Left lung (tissue), 10 donors: ENCODE data around the gene JARID2. TPM values are rescaled to one million over a fixed set of nuclear protein-coding genes. Genes with fewer than 3 reads are reported as not detected.

Source experiments
- ATAC-seq: fragments of 200-7000 bp; cut with Tn5 transposase; one replicate; pipeline ENCODE4 v1.9.1; 2020; ENCODE audit warnings: moderate library complexity
- DNase-seq, 4 donors: peaks; one replicate each; pipeline ENCODE4 v3.0.0-alpha.2; 2013 to 2020
- H3K27ac ChIP-seq, 2 donors: fragments of 200-600 bp; sonication (generic) in 1 of 2; one replicate each; pipeline versions ENCODE4 v1.5.0 to v1.8.0; 2020 to 2021
- H3K27me3 ChIP-seq, 2 donors: fragments of 200-600 bp; sonication (generic) in 1 of 2; one replicate each; pipeline versions ENCODE4 v1.5.0 to v1.8.0; 2020 to 2021
- H3K36me3 ChIP-seq, 2 donors: fragments of 200-600 bp; sonication (generic) in 1 of 2; one replicate each; pipeline versions ENCODE4 v1.5.0 to v1.8.0; 2020 to 2021
- H3K4me1 ChIP-seq, 2 donors: fragments of 200-600 bp; one replicate each; pipeline ENCODE4 v1.8.0; 2021
- H3K4me3 ChIP-seq, 2 donors: fragments of 200-600 bp; sonication (generic) in 1 of 2; one replicate each; pipeline versions ENCODE4 v1.5.0 to v1.8.0; 2020 to 2021; ENCODE audit warnings: mild to moderate bottlenecking in 1 of 2
- H3K9me3 ChIP-seq, 2 donors: fragments of 200-600 bp; sonication (generic) in 1 of 2; one replicate each; pipeline versions ENCODE4 v1.5.0 to v1.8.0; 2020 to 2021
- CTCF ChIP-seq, 2 donors: fragments of 200-600 bp; sonication (generic) in 1 of 2; IDR thresholded peaks; one replicate each; pipeline versions ENCODE4 v1.5.0 to v1.8.0; 2021; ENCODE audit warnings: antibody characterized with exemption in 2 of 2
- intact Hi-C, 2 donors: fragments of 100-400 bp; cut with DNase I; formaldehyde crosslinking; loops; one replicate each; pipeline versions ENCODE4 v1.11.2 to v1.14.2; 2022
- polyA plus RNA-seq, 6 donors: library from polyadenylated mRNA; unstranded; fragments of 120-200 nt; gene quantifications; one replicate each; pipeline ENCODE4 v1.2.1, GENCODE V29; 2013; ENCODE audit not compliant: insufficient read length in 6 of 6
- total RNA-seq, 2 donors: library from RNA; stranded (reverse); fragmentation: NEBNext Ultra II Directional; extraction: Animal tissue kit (Norgen Biotek cat#: 25700); gene quantifications; one replicate each; pipeline ENCODE4 v1.2.1, GENCODE V29; 2021
- donor health status: DM: no; HTN: yes; CAD: no.
- donor health status: DM: no; HTN: no; CAD: no.

JARID2 gene
- total and polyA plus RNA-seq, 8 donors, result 10.2 to 19.4 (median 17.8) TPM

DNA sequence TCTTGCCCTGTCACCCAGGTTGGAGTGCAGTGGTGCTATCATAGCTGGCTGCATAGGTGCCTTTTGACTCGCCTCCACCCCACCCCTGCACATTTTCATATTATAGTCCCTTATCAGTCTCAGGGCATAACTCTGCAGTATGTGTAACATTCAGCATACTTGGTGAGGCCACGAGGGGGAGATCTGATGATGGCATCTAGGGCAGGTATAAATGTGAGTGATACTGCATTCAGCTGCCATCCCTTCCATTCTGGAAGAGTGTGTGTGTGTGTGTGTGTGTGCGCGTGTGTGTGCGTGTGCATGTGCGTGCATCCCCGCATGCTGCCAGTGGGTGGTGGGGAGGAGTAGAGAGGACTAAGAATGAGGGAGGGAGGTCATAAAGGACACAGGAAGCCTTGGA, 81.4 kb downstream of the JARID2 start:
- Histone ChIP-seq H3K4me1 (peaks cover 32 to 73% of the 10 kb centered on the region in 2 donors), H3K36me3 (no peaks in the 10 kb centered on the region), H3K4me3 (no peak overlapping the region), H3K27ac (no peak overlapping the region), H3K9me3 (no peaks in the 10 kb centered on the region), H3K27me3 (no peaks in the 10 kb centered on the region)
- DNase-seq, result no peak
- peak in 1 of 2 donors; percentile 9 for TF ChIP-seq CTCF (IDR thresholded peaks at IDR 0.05)
- intact Hi-C loops, result no loop called here
- ATAC-seq, result peak; percentile 67

- no peak overlapping the region for H3K4me3 ChIP-seq
- TF ChIP-seq CTCF (IDR thresholded peaks at IDR 0.05), result no peak
- DNase-seq, result no peak
- H3K4me1 ChIP-seq, result peaks cover 29 to 68% of the 10 kb centered on the region in 2 donors
- H3K36me3 ChIP-seq, result no peaks in the 10 kb centered on the region
- H3K27ac ChIP-seq, result no peak overlapping the region
- ATAC-seq, result peak; percentile 68
- H3K9me3 ChIP-seq, result no peaks in the 10 kb centered on the region
- intact Hi-C loops, result no loop called here
- H3K27me3 ChIP-seq, result no peaks in the 10 kb centered on the region
These were observed 83.4 kb downstream of the JARID2 start for GRCh38 chr6:15329197-15329671.

- DNase-seq (no peak), ATAC-seq (no peak)
- peaks cover 29 to 63% of the 10 kb centered on the region in 2 donors for H3K4me1 ChIP-seq
- no peak overlapping the region for H3K4me3 ChIP-seq
- no peaks in the 10 kb centered on the region for H3K27me3 ChIP-seq
- H3K36me3 ChIP-seq, result no peaks in the 10 kb centered on the region
- H3K9me3 ChIP-seq, result no peaks in the 10 kb centered on the region
- no peak for TF ChIP-seq CTCF (IDR thresholded peaks at IDR 0.05)
- no peak overlapping the region for H3K27ac ChIP-seq
- intact Hi-C loops, result no loop called here
These were observed 84.5 kb downstream of the JARID2 start for GRCh38 chr6:15330174-15330944.

DNA sequence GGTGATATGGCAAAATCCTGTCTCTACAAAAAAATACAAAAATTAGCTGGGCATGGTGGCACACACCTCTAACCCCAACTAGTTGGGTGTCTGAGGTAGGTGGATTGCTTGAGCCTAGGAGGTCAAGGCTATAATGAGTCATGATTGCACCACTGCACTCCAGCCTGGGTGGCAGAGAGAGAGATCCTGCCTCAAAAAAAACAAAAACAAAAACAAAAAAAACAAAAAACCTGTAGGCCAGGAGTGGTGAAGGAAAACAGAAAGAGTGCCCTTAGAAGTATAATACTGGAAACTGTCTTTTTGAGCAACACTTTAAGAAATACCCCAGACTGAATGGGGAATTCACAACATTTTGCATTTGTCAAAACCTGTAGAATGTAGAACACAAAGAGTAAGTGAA, 85.3 kb downstream of the JARID2 start:
- ATAC-seq (peak; percentile 54), DNase-seq (no peak)
- no peak overlapping the region for H3K4me3 ChIP-seq
- no peak overlapping the region for H3K27ac ChIP-seq
- peaks cover 29 to 57% of the 10 kb centered on the region in 2 donors for H3K4me1 ChIP-seq
- intact Hi-C loops, result no loop called here
- no peaks in the 10 kb centered on the region for H3K36me3 ChIP-seq
- no peak for TF ChIP-seq CTCF (IDR thresholded peaks at IDR 0.05)
- no peaks in the 10 kb centered on the region for H3K9me3 ChIP-seq
- no peaks in the 10 kb centered on the region for H3K27me3 ChIP-seq

- Histone ChIP-seq H3K9me3 (no peaks in the 10 kb centered on the region), H3K27me3 (no peaks in the 10 kb centered on the region), H3K4me1 (peaks cover 28 to 53% of the 10 kb centered on the region in 2 donors), H3K27ac (no peak overlapping the region), H3K36me3 (no peaks in the 10 kb centered on the region), H3K4me3 (no peak overlapping the region)
- ATAC-seq, result no peak
- no peak for DNase-seq
- intact Hi-C loops, result no loop called here
- no peak for TF ChIP-seq CTCF (IDR thresholded peaks at IDR 0.05)
These were observed 85.9 kb downstream of the JARID2 start for GRCh38 chr6:15331629-15332251.
